GM18520 (cell line): Measurements from ENCODE around the gene TMEM178A.

Experiments
- ATAC-seq: cut with Tn5 transposase; IDR thresholded peaks from one replicate; pipeline ENCODE4 v1.9.1; 2021; ENCODE audit not compliant: unreplicated experiment

Gene TMEM178A

GRCh38 chr2:39673018-39673417 is 7.3 kb downstream of the TMEM178A start:
- ATAC-seq: no peak

GRCh38 chr2:39676342-39676741 is 10.6 kb downstream of the TMEM178A start:
- ATAC-seq: no peak

DNA sequence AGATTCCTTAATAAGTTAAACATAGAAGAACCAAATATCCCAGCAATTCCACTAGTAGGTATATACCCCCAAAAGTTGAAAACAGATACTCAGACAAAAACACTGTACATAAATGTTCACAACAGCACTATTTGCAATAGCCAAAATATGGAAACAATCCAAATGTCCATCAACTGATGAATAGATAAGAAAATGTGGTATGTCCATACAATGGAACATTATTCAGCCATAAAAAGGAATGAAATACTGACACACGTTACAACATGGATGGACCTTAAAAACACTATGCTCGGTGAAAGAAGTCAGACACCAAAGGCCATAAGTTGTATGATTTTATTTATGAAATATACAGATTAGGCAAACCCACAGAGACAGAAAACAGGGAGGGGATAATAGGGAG is 12.5 kb downstream of the TMEM178A start:
- ATAC-seq: no peak

DNA sequence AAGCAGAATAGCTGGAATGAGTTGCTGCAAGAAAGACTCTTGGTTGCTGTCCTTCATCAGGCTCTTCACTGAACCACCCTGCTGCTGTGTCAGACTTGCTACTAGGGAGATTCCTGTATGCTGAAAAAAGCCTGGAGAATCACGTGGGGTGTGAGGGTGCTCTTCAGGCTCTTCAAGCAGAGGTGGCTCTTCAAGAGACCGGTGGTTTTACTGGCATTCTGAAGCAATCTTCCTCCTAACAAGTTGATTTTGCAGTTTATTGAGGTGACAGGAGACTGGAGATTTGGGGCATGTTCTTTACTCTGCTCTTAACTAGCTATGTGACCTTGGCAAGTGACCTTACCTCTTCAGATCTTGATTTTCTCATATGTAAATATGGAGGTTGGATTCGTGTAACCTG is 14.1 kb downstream of the TMEM178A start:
- ATAC-seq: no peak

DNA sequence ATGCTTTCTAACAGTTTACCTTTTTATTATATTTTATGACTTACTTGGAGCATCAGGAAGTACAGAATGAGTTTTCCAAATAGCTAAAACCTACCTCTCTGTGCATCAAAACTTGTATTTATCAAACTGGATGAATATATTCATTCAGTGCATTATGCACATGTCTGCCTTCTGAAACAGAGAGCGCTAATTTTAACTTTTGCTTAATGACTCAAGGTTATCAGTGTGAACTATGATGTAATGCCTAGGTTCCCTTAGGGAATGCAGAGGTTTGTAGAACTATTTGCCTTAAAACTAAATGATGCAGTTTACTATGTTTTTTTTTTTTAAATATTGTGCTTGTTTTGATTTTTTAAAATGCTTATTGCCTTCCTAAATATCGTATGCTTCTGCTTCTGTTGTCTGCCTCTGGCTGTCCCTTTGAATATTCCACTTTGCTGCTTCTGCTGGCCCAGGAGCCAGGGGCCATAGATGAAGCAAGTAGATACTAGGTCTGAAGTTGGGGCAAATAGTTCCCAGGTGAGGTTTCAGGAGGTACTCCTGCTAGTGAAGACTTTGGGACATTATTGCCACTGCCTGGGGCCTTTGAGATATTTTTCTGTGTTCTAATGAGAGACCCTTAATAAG is 16.5 kb downstream of the TMEM178A start:
- no peak for ATAC-seq

DNA sequence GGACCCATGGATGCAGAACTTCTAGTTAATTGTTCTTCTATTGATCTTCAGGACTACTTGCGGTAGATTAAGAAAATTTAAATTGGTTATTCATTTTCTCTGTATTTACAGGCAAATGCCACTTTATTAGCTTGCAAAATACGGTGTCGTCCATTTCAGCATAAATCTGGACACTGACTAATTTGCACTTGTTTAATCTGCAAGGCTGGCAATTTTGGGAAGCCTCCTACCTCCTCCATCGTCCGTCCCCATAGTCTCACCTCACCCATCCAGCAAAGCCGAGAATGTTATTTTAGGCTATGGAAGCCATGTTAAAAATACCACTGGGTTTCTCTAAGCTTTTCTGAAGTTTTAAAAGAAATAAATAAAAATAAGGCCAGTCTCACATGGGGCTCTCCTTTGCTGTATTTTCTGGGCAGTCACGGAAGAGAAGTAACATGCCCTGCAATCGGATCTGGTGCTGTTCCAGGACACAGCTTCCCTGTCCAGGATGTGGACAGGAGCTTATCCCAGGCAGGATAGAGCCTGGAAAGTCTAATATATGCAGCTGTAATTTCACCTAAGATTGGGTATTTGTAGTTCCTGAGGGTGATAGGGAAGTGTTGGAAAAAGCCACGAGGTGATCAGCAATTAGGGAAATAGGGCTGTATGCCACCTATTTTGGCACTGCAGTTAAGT is 17.4 kb downstream of the TMEM178A start:
- no peak for ATAC-seq

GRCh38 chr2:39684464-39684863 is 18.7 kb downstream of the TMEM178A start:
- ATAC-seq: no peak

DNA sequence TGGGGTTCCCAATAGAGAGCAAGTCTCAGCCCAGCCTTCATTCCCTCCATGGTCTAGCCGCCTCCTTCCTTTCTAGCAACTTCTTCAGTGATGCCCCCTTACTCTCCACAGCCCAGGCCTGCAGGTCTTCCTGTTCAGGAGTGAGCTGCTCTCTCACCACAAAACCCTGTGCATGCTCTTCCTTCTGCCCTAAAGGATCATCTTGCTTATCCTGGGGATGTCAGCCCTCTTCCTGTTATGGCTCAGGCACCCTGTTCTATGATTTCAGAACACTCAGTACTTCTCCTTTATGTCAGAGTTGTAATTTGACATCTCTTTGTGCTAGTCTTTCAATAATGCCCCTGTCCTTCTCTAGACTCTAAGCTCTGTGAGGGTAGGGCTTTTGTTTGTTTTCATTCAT is 19.4 kb downstream of the TMEM178A start:
- no peak for ATAC-seq

GRCh38 chr2:39686456-39686855 is 20.7 kb downstream of the TMEM178A start:
- no peak for ATAC-seq

DNA sequence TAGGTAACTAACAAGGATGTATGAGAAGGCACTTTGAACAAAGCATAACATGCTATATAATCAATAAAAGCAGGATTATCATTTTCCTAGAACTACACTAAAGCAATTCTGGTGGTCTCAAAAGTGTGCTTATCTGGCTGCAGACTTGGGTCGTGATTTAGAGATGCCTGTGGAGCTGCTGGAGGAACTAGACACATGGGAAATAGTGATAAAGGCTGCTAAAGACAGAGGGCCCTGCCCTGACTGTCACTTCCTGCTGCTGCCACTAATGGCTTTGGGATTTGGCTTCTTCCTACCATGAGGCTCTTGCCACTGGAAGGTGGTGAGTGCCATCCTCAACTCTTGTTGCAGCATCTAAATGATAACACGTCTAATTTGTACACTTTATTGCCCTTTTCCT is 22.5 kb downstream of the TMEM178A start:
- ATAC-seq: no peak

DNA sequence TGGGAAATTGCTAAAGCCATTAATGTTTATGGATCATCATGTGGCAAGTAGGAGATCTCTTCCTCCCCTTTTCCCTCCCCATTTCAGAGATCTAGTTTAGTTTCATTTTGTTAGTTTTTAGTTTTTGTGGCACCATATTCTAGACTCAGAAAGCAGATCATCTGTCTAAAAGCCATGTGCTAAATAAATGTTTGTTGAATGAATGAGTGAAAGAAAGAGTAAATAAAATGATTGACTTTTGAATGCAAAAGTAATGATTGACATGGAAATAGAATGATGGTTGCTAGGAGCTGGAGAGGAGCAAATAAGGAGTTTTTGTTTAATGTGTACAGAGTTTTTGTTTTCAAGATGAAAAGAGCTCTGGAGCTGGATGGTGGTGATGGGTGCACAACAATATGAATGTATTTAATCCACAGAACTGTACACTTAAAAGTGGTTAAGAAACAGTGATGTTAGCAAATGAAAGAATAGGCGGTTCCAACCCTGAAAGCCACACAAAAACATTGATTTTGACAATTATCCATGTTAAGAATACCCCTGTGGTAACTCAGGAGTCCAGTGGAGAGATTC is 23.6 kb downstream of the TMEM178A start:
- ATAC-seq: no peak

DNA sequence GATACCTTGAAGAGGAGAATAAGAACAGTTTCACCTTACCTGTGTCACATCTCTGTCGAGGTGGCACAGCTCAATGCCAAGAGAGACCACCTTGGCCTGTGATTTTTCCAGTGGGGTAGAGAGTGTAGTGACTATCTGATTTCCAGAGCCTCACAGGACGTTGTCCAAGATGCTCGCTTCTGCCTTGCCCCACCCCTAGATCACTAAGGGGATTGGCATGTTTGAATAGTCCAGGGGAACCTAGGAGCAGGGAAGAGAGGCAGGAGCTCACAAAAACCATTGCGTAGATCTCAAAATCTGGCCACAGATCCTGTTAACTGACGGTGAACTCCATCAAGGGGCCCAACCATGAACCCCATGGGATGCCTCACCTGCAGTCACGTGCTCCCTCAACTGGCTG is 24.2 kb downstream of the TMEM178A start:
- ATAC-seq: no peak

DNA sequence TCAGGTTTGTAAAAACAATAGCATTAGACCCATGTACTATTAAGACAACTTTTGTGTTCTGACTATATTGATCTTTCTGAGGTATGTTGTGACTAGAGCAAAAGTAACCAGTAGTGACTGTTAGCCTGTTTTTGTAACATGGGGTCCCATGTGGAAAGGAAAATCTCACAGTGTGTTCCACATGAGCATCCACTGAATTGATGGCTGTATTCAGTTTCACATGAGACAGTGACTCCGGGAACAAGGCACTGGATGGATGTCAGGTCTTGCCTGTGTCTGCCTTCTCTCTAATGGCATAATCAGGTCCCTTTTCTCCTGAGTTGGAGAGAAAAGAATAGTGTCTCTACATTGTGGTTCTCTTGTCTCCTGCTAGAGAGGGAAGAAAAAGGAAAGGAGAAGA is 27.5 kb downstream of the TMEM178A start:
- no peak for ATAC-seq

DNA sequence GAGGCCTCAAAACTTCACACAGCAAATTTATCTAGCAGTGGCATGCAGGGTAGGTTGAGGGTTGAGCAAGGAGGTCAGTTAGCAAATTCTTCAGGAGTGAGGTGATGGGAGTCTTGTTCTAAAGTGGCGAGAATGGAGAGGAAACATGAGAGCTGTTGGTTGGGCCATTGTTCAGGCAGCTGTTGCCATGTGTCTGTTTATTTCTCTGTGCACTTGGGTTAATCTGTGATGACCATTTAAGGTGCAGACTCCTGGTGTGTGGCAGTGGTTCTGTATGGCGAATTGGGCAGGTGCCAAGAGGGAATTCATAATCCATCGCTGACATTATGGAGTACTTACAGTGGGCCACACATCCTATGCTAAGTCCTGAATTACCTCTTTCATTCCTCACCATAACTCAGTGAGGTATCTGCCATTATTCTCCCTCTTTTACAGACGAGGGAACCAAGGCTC is 30.4 kb downstream of the TMEM178A start:
- no peak for ATAC-seq

DNA sequence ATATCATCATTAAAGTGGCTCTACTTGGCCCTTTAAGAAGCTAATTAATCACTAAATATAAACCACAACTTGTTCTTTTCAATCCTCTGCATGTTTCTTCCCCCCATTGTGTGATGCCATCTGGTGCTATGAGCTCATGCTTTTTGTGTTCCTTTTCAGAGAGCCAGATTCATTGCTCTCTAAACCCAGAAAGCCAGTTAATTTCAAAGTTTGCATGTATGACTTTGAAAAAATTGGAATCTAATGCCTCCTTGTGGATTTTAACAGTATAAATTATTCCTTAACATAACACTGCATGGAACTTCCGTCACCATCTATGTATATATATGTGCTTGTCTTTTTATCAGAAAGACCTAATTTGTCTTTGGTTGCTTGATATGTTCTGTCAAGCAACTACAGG is 31.1 kb downstream of the TMEM178A start:
- no peak for ATAC-seq

GRCh38 chr2:39697454-39697853 is 31.7 kb downstream of the TMEM178A start:
- ATAC-seq: no peak

DNA sequence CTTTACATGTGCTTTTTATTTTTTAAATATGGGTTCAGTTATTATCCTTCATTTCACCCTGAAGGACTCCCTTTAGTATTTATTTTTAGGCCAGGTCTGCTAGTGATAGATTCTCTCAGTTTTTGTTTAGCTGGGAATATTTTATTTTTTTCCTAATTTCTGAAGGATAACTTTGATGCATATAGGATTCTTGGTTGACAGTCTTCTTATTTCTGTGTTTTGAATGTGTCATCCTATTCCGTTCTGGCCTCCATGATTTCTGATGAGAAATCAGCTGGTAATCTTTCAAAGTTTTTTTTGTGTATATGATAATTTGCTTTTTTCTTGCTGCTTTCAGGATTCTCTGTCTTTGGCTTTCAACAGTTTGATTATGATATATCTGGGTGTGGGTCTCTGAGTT is 35.4 kb downstream of the TMEM178A start:
- no peak for ATAC-seq

DNA sequence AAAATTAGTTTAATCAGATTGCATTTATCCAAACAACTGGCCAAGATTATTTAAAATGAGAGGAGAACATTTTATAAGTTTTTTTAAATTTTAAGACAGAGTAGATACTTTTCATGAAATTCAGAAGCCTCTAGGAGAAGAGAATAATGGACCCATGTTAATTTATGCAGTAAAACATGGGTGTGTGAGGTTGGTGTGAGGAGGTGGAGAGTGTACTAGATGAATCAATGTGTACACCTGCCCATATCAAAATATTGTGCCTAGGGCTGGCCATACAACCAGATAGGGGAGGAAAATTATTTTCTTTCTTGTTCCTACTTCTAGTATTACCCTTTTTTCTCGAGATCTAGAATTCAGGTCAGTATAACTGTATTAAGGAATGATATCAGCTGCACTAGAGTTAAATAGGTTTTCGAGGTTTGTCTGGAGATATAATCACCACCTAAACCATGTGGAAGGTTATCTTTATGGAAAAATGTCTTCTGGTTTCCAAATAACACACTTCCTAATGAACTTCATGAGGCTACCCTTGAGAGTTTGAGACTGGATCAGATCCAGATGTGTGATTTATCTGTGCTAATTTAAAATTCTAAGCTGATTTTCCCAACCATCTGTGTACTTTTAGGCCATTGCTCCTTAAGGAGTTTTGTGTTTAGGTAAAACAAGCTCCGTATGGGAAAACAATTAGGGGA is 37.6 kb downstream of the TMEM178A start:
- no peak for ATAC-seq

- ATAC-seq: no peak
Measured at GRCh38 chr2:39704540-39704939, 38.8 kb downstream of the TMEM178A start.

DNA sequence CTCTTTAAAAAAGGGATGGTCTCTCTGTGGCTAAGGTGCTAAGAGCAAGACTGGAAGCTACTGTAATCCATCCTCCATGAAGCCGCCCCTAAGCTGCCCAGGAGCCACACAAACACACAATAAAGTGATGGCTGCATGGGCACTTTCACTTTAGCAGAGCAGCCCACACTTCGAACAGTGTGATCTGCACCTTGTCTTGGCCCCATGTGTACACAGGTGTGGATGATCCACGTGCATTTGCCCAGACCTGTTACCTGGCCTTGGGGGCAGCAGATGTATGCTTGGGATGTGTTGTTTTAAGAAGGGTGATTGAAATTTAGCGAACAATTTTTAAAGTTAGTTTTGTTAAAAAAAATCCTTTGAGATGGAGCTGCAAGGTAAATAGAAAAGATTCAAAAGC is 39.9 kb downstream of the TMEM178A start:
- ATAC-seq: no peak

DNA sequence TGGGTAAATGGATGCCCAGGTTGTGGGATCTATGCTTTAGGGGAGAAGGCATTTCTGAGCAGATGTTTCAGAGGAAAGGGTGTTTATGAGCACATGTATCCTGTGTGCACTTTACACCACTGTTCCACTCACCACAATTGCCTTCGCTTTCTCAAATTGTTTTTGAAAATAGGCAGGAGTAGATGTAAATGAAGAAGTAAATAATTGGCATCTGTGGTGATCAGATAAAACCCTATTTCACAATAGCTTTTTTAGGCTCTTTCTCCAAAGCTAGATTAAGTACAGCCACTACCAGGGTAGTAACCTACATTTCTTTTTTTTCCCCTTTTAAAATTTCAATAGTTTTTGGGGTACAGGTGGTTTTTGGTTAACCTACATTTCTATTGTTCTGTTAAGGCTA is 40.6 kb downstream of the TMEM178A start:
- no peak for ATAC-seq

DNA sequence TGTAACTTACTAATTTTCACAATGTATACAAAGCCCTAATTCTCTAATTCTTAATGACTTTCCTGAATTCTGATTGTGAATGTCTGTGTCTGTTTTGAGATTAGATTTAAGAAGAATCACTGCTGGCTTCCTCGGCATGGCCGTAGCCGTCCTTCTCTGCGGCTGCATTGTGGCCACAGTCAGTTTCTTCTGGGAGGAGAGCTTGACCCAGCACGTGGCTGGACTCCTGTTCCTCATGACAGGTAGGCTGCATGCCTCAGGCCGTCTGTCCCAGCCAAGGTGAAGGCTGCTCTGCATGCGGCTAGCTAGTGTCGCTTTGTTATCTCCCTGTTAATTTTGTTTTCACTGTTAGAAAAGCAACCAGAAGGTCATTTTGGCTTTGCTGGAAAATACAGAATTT is 41.2 kb downstream of the TMEM178A start:
- ATAC-seq: no peak
